ENCODE results near the gene SLC19A1.
"Not testable (repeated sequence)": the region's sequence is repeated elsewhere in the genome, so short reads cannot be mapped to it uniquely, and the experiment has no call there.

The SLC19A1 gene

DNA sequence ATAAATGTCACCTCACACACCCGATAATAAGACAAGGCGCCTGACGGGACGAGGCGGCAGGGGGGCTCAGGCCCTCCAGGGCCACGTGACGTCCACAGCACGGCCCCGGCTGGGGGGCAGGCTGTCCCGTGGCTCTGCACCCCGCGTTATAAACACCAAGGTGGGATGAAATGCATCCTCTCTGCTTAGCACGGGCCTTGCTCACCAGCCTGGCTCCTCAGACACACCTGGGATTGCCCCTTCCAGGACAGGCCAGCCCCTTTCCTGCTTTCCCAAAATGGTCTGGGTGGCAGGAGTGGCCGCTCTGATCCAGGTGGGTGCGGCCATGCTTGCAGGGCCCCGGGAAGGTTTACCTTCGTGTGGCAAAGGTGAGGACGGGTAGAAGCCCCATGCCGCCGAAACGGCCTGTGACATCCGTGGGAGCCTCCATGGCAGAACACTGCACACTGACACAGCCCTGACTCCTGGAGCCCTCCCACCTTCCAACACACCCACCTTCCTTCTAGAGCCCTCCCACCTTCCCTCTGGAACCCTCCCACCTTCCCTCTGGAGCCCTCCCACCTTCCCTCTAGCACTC is 35.9 kb downstream of the SLC19A1 start:
- no peak for TF ChIP-seq CTCF (IDR thresholded peaks at IDR 0.05; ENCODE audit: insufficient read depth, low read length, missing control alignments)
- ChIA-PET POLR2A (no interaction called here), CTCF (interaction anchor here (1.1 kb wide), 1 partner anchor 214 kb away, joined by 3 read pairs; no protein-coding TSS in a partner anchor)
- no peak for DNase-seq (ENCODE audit: low read depth, low spot score)
- H3K4me3 ChIP-seq (ENCODE audit: low read depth, low read length), result no peak overlapping the region

DNA sequence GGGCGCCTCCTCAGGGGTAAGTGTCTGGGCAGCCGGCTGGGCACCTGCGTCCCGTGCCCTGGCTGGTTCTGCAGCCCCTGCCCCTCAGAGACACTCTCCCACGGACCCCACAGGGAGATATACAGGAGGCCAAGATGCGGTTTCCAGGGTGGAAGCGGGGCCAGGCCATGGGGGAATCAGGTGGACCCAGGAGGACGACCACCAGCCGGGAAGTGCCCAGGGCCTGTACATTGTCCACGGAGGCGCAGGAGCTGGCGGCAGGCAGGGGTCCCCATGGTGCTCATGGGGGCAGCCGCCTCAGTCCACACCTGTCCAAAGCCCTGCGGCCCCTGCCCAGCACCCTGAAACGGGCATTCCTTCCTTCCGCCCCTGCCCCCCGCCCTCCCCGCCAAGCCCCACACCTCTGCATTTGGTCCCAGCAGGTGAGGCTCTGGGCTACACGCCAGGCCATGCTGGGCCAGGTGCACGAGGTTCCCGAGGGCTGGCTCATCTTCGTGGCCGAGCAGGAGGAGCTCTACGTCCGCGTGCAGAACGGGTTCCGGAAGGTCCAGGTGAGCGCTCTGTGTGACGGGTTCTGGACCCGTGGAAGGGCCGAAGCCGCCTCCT is 36.7 kb downstream of the SLC19A1 start:
- ChIA-PET CTCF (interaction anchor here (1.1 kb wide), 1 partner anchor 213 kb away, joined by 3 read pairs; no protein-coding TSS in a partner anchor), POLR2A (no interaction called here)
- TF ChIP-seq CTCF (IDR thresholded peaks at IDR 0.05; ENCODE audit: insufficient read depth, low read length, missing control alignments), result no peak
- DNase-seq (ENCODE audit: low read depth, low spot score), result no peak
- no peak overlapping the region for H3K4me3 ChIP-seq (ENCODE audit: low read depth, low read length)

- no peak overlapping the region for H3K4me3 ChIP-seq (ENCODE audit: low read depth, low read length)
- no peak for TF ChIP-seq CTCF (IDR thresholded peaks at IDR 0.05; ENCODE audit: insufficient read depth, low read length, missing control alignments)
- DNase-seq (ENCODE audit: low read depth, low spot score), result no peak
- CTCF ChIA-PET, result interaction anchor here (1.1 kb wide), 1 partner anchor 212 kb away, joined by 3 read pairs; no protein-coding TSS in a partner anchor
- POLR2A ChIA-PET, result no interaction called here
Measured at GRCh38 chr21:45504516-45505415, 37.5 kb downstream of the SLC19A1 start.

- no peak overlapping the region for H3K4me3 ChIP-seq (ENCODE audit: low read depth, low read length)
- TF ChIP-seq CTCF (IDR thresholded peaks at IDR 0.05; ENCODE audit: insufficient read depth, low read length, missing control alignments), result no peak
- CTCF ChIA-PET, result no interaction called here
- POLR2A ChIA-PET, result no interaction called here
- no peak for DNase-seq (ENCODE audit: low read depth, low spot score)
Measured at GRCh38 chr21:45504021-45504515, 38.2 kb downstream of the SLC19A1 start.

- CTCF ChIA-PET; POLR2A ChIA-PET; H3K4me3 ChIP-seq (ENCODE audit: low read depth, low read length); DNase-seq (ENCODE audit: low read depth, low spot score): not testable (repeated sequence)
Measured at GRCh38 chr21:45503226-45503625, 39.0 kb downstream of the SLC19A1 start.

- DNase-seq (ENCODE audit: low read depth, low spot score), result no peak
- ChIA-PET CTCF (no interaction called here), POLR2A (no interaction called here)
- H3K4me3 ChIP-seq (ENCODE audit: low read depth, low read length), result no peak overlapping the region
- TF ChIP-seq CTCF (IDR thresholded peaks at IDR 0.05; ENCODE audit: insufficient read depth, low read length, missing control alignments), result no peak
Measured at GRCh38 chr21:45502600-45502999, 39.6 kb downstream of the SLC19A1 start.

Data from AG04449 (cell line).